GM23248 (cell line): ENCODE data around the gene E2F1. TPM values are rescaled to one million over a fixed set of nuclear protein-coding genes. Genes with fewer than 3 reads are reported as not detected.
"Not testable (repeated sequence)": the region's sequence is repeated elsewhere in the genome, so short reads cannot be mapped to it uniquely, and the experiment has no call there.

Source experiments
- DNase-seq: peaks from one replicate; pipeline ENCODE4 v3.0.0-alpha.2; 2015
- H2AFZ ChIP-seq: fragments of 200-600 bp; sonication (generic); 2 replicates; pipeline ENCODE4 v1.6.1; 2016; ENCODE audit warnings: antibody characterized with exemption
- H3F3A ChIP-seq: fragments of 200-600 bp; sonication (generic); 2 replicates; pipeline ENCODE4 v1.6.1; 2016; ENCODE audit warnings: mild to moderate bottlenecking, antibody characterized with exemption, mixed run types; ENCODE audit not compliant: insufficient read depth
- H3K27ac ChIP-seq: fragments of 200-600 bp; sonication (generic); 2 replicates; pipeline ENCODE4 v1.5.1; 2016; ENCODE audit warnings: mild to moderate bottlenecking
- H3K27me3 ChIP-seq: fragments of 200-600 bp; sonication (generic); replicated peaks from 2 replicates; pipeline ENCODE4 v1.6.1; 2016; ENCODE audit warnings: mild to moderate bottlenecking; ENCODE audit not compliant: insufficient read depth
- H3K36me3 ChIP-seq: fragments of 200-600 bp; sonication (generic); 2 replicates; pipeline ENCODE4 v1.6.1; 2016; ENCODE audit warnings: low read depth, mild to moderate bottlenecking
- H3K4me1 ChIP-seq: fragments of 200-600 bp; sonication (generic); 2 replicates; pipeline ENCODE4 v1.6.1; 2016; ENCODE audit warnings: mild to moderate bottlenecking; ENCODE audit not compliant: insufficient read depth
- H3K4me2 ChIP-seq: fragments of 200-600 bp; sonication (generic); one replicate; pipeline ENCODE4 v1.6.1; 2016; ENCODE audit warnings: mild to moderate bottlenecking; ENCODE audit not compliant: unreplicated experiment
- H3K4me3 ChIP-seq: fragments of 200-600 bp; sonication (generic); 2 replicates; pipeline ENCODE4 v1.5.1; 2016; ENCODE audit warnings: mild to moderate bottlenecking
- H3K79me2 ChIP-seq: fragments of 200-600 bp; sonication (generic); 2 replicates; pipeline ENCODE4 v1.6.1; 2016; ENCODE audit warnings: mild to moderate bottlenecking; ENCODE audit not compliant: insufficient read depth
- H3K9ac ChIP-seq: fragments of 200-600 bp; sonication (generic); 2 replicates; pipeline ENCODE4 v1.6.1; 2016; ENCODE audit warnings: mild to moderate bottlenecking
- H3K9me2 ChIP-seq: fragments of 200-600 bp; sonication (generic); 2 replicates; pipeline ENCODE4 v1.6.1; 2016; ENCODE audit warnings: mixed run types, mild to moderate bottlenecking, moderate library complexity; ENCODE audit not compliant: insufficient read depth
- H3K9me3 ChIP-seq: fragments of 200-600 bp; sonication (generic); one replicate; pipeline ENCODE4 v1.6.1; 2017; ENCODE audit warnings: low read depth
- H4K20me1 ChIP-seq: fragments of 200-600 bp; sonication (generic); 2 replicates; pipeline ENCODE4 v1.6.0; 2016; ENCODE audit not compliant: insufficient read depth
- EZH2 ChIP-seq: fragments of 200-600 bp; sonication (generic); IDR thresholded peaks from 2 replicates; pipeline ENCODE4 v1.6.1; 2018; ENCODE audit warnings: antibody characterized with exemption, mild to moderate bottlenecking; ENCODE audit not compliant: insufficient read depth, poor library complexity, severe bottlenecking
- EZH2phosphoT487 ChIP-seq: fragments of 200-600 bp; sonication (generic); IDR thresholded peaks from 2 replicates; pipeline ENCODE4 v1.6.1; 2018; ENCODE audit warnings: antibody characterized with exemption, moderate library complexity, mild to moderate bottlenecking, low read depth; ENCODE audit not compliant: insufficient read depth
- WGBS, 2 experiments: methylation state at CpG; one replicate each; pipeline ENCODE4 v1.1.6; 2015 to 2017; ENCODE audit warnings: low lambda C conversion rate in 2 of 2, low coverage in 1 of 2; ENCODE audit errors: missing lambda C conversion rate in 2 of 2; 5-methylcytosine and 5-hydroxymethylcytosine counted together
- in situ Hi-C: fragments of 300-500 bp; cut with MboI; formaldehyde crosslinking; loops from 2 replicates; pipeline ENCODE4 v1.15.0; 2020
- polyA plus RNA-seq: library from polyadenylated mRNA; unstranded; fragments of >200 nt; fragmentation: Nextera tagmentation; extraction: Ambion mirVana; gene quantifications from 2 replicates; pipeline ENCODE4 v1.2.1, GENCODE V29; 2016
- total RNA-seq: library from RNA; depleted of rRNA; stranded (reverse); fragments of >200 nt; shearing (Covaris generic); gene quantifications from 2 replicates; pipeline ENCODE4 v1.2.3, GENCODE V29; 2014

E2F1 gene
- total and polyA plus RNA-seq, 2 experiments from 2014 or later: 4.9 to 12.9 TPM

- no peak overlapping the region for H3K4me2 ChIP-seq
- H3K9me3 ChIP-seq: no peaks in the 10 kb centered on the region
- no peaks in the 10 kb centered on the region for H3K4me1 ChIP-seq
- TF ChIP-seq EZH2: no peak
- no peak for TF ChIP-seq EZH2phosphoT487
- H3K27me3 ChIP-seq: no peaks in the 10 kb centered on the region
- no peaks in the 10 kb centered on the region for H3F3A ChIP-seq
- H3K4me3 ChIP-seq: no peak overlapping the region
- WGBS, 2 experiments: 94% methylated on average over 1 of the region's 1 CpG
- DNase-seq: no peak
- H3K79me2 ChIP-seq: no peaks in the 10 kb centered on the region
- no peak overlapping the region for H2AFZ ChIP-seq
- in situ Hi-C loops: no loop called here
- H3K9ac ChIP-seq: no peak overlapping the region
- H3K9me2 ChIP-seq: no peaks in the 10 kb centered on the region
- no peaks in the 10 kb centered on the region for H4K20me1 ChIP-seq
- H3K36me3 ChIP-seq: peaks cover 14% of the 10 kb centered on the region; the same call in 1 of the 2 replicates
- H3K27ac ChIP-seq: no peak overlapping the region
Measured at GRCh38 chr20:33636776-33637175, 49.4 kb downstream of the E2F1 start.

- H2AFZ ChIP-seq: no peak overlapping the region
- H3K9me3 ChIP-seq: no peaks in the 10 kb centered on the region
- no peak overlapping the region for H3K4me3 ChIP-seq
- H3F3A ChIP-seq: no peaks in the 10 kb centered on the region
- H3K27ac ChIP-seq: no peak overlapping the region
- no peak overlapping the region for H3K4me2 ChIP-seq
- peaks cover 16% of the 10 kb centered on the region; the same call in 1 of the 2 replicates for H3K36me3 ChIP-seq
- no peaks in the 10 kb centered on the region for H3K27me3 ChIP-seq
- no peaks in the 10 kb centered on the region for H3K4me1 ChIP-seq
- 95 to 100% methylated on average over 3 of the region's 3 CpGs for WGBS, 2 experiments
- no peaks in the 10 kb centered on the region for H3K9me2 ChIP-seq
- in situ Hi-C loops: no loop called here
- no peaks in the 10 kb centered on the region for H4K20me1 ChIP-seq
- no peak for DNase-seq
- H3K9ac ChIP-seq: no peak overlapping the region
- no peaks in the 10 kb centered on the region for H3K79me2 ChIP-seq
- TF ChIP-seq EZH2: no peak
- no peak for TF ChIP-seq EZH2phosphoT487
Measured at GRCh38 chr20:33635341-33635740, 50.8 kb downstream of the E2F1 start.

- H3K27me3 ChIP-seq, H3F3A ChIP-seq, H3K9ac ChIP-seq, DNase-seq, in situ Hi-C loops, H3K27ac ChIP-seq, H2AFZ ChIP-seq, H3K4me3 ChIP-seq, H3K79me2 ChIP-seq, H3K36me3 ChIP-seq, H3K4me1 ChIP-seq, H3K9me3 ChIP-seq, H3K4me2 ChIP-seq, H4K20me1 ChIP-seq, H3K9me2 ChIP-seq: not testable (repeated sequence)
- WGBS, 2 experiments: 79 to 82% methylated on average over 4 of the region's 4 CpGs
Measured at GRCh38 chr20:33631910-33632309, 54.3 kb downstream of the E2F1 start.

GRCh38 chr20:33630507-33630906 is 55.7 kb downstream of the E2F1 start:
- 89 to 90% methylated on average over 4 of the region's 4 CpGs for WGBS, 2 experiments
- Histone ChIP-seq H3K79me2 (no peaks in the 10 kb centered on the region), H3K27ac (no peak overlapping the region), H3F3A (no peaks in the 10 kb centered on the region), H3K4me1 (no peaks in the 10 kb centered on the region), H3K4me3 (no peak overlapping the region), H3K9me2 (no peaks in the 10 kb centered on the region), H3K27me3 (no peaks in the 10 kb centered on the region), H3K9ac (no peak overlapping the region), H3K36me3 (peaks cover 6% of the 10 kb centered on the region; the same call in 1 of the 2 replicates), H3K4me2 (no peak overlapping the region), H4K20me1 (no peaks in the 10 kb centered on the region), H2AFZ (no peak overlapping the region), H3K9me3 (no peaks in the 10 kb centered on the region)
- in situ Hi-C loops: no loop called here
- no peak for DNase-seq
- TF ChIP-seq EZH2 (no peak), EZH2phosphoT487 (no peak)

- no peaks in the 10 kb centered on the region for H3F3A ChIP-seq
Measured at GRCh38 chr20:33629979-33630378, 56.2 kb downstream of the E2F1 start.

More at GRCh38 chr20:33629979-33630378, 56.2 kb downstream of the E2F1 start:
- H3K9me3 ChIP-seq: no peaks in the 10 kb centered on the region
- no peaks in the 10 kb centered on the region for H4K20me1 ChIP-seq
- no peaks in the 10 kb centered on the region for H3K4me1 ChIP-seq
- WGBS, 2 experiments: 60 to 75% methylated on average over 5 of the region's 5 CpGs
- no peaks in the 10 kb centered on the region for H3K9me2 ChIP-seq
- H3K4me3 ChIP-seq: no peak overlapping the region
- peaks cover 10% of the 10 kb centered on the region for H3K36me3 ChIP-seq
- DNase-seq: no peak
- no peak overlapping the region for H3K9ac ChIP-seq
- no peak for TF ChIP-seq EZH2
- TF ChIP-seq EZH2phosphoT487: no peak
- no peak overlapping the region for H2AFZ ChIP-seq
- H3K27me3 ChIP-seq: no peaks in the 10 kb centered on the region
- in situ Hi-C loops: no loop called here
- H3K27ac ChIP-seq: no peak overlapping the region
- no peaks in the 10 kb centered on the region for H3K79me2 ChIP-seq
- H3K4me2 ChIP-seq: no peak overlapping the region
